HepG2 (cell line): ENCODE measurements around the gene TPSD1. TPM values are rescaled to one million over a fixed set of nuclear protein-coding genes. Genes with fewer than 3 reads are reported as not detected.

Experiments
- ATAC-seq: fragments of 200-7000 bp; cut with Tn5 transposase; 3 replicates; pipeline ENCODE4 v1.9.1; 2020; ENCODE audit warnings: mild to moderate bottlenecking, moderate library complexity
- BruUV-seq: library from RNA; stranded (reverse); fragments of 400-500 nt; replicated peaks from 2 replicates; lab custom pipeline; 2021; lab: Mats Ljungman, UMichigan
- CTCF ChIA-PET: fragments of 300-600 bp; formaldehyde crosslinking; extraction: SDS; loops from one replicate; lab custom pipeline; 2021; ENCODE audit warnings: low total read pairs, inconsistent platforms, low intra/inter-chr PET ratio; lab: Yijun Ruan, JAX
- POLR2A ChIA-PET: fragments of 350-600 bp; sonication (Branson Sonifier 250); formaldehyde crosslinking; loops from one replicate; lab custom pipeline; 2020; ENCODE audit warnings: antibody characterized with exemption, inconsistent platforms; lab: Yijun Ruan, JAX
- DNase-seq: peaks from one replicate; pipeline ENCODE4 v3.0.0-alpha.2; 2015; ENCODE audit warnings: low spot score
- FAIRE-seq: peaks from 3 replicates; lab custom pipeline; 2011; peaks lifted over from hg19 to GRCh38; lab: Jason Lieb, UNC
- H2AFZ ChIP-seq: one replicate; pipeline ENCODE4 v1.6.1; 2011; ENCODE audit warnings: low read length, inconsistent platforms
- H3K27ac ChIP-seq: fragments of 300-600 bp; 3 replicates; pipeline ENCODE4 v1.8.0; 2011; ENCODE audit warnings: mixed run types, mild to moderate bottlenecking, mixed read lengths, low read length, inconsistent platforms; ENCODE audit not compliant: insufficient read depth; ENCODE audit errors: extremely low read length
- H3K27me3 ChIP-seq, 2 experiments: fragments of 200-600 bp in 1 of 2; 2 replicates in 1 of 2; 3 replicates in 1 of 2; pipeline versions ENCODE4 v1.6.0 to v1.8.0; 2011; ENCODE audit warnings: low read length in 2 of 2, mild to moderate bottlenecking in 2 of 2, moderate library complexity in 2 of 2, inconsistent platforms in 1 of 2; ENCODE audit not compliant: insufficient read depth in 2 of 2, control insufficient read depth in 1 of 2
- H3K36me3 ChIP-seq, 2 experiments: fragments of 200-600 bp in 1 of 2; replicated peaks in 1 of 2; 2 replicates in 1 of 2; 3 replicates in 1 of 2; pipeline versions ENCODE4 v1.5.1 to v1.8.0; 2011; ENCODE audit warnings: low read length in 2 of 2, inconsistent platforms in 1 of 2; ENCODE audit not compliant: insufficient read depth in 2 of 2, control insufficient read depth in 1 of 2
- H3K4me1 ChIP-seq: 2 replicates; pipeline ENCODE4 v1.5.1; 2012; ENCODE audit warnings: low read length, inconsistent platforms; ENCODE audit not compliant: insufficient read depth
- H3K4me2 ChIP-seq: 2 replicates; pipeline ENCODE4 v1.6.0; 2011; ENCODE audit warnings: low read depth, low read length, inconsistent platforms
- H3K4me3 ChIP-seq, 3 experiments: fragments of 200-600 bp in 1 of 3; sonication (generic), shearing (Covaris generic) in 1 of 3; replicated peaks in 1 of 3; 2 replicates each; pipeline ENCODE4 v1.5.1; 2011 to 2016; ENCODE audit warnings: low read length in 3 of 3, inconsistent platforms in 2 of 3, low read depth in 2 of 3, mild to moderate bottlenecking in 2 of 3, control low read depth in 1 of 3, mixed read lengths in 1 of 3; ENCODE audit not compliant: insufficient read depth in 1 of 3
- H3K79me2 ChIP-seq: one replicate; pipeline ENCODE4 v1.6.1; 2011; ENCODE audit warnings: low read length, inconsistent platforms; ENCODE audit not compliant: insufficient read depth
- H3K9ac ChIP-seq: 2 replicates; pipeline ENCODE4 v1.6.0; 2011; ENCODE audit warnings: mild to moderate bottlenecking, low read depth, low read length, inconsistent platforms; ENCODE audit not compliant: insufficient read depth
- H3K9me3 ChIP-seq: 2 replicates; pipeline ENCODE4 v1.5.1; 2012; ENCODE audit warnings: mild to moderate bottlenecking, low read length
- H4K20me1 ChIP-seq: 2 replicates; pipeline ENCODE4 v1.6.0; 2011; ENCODE audit warnings: inconsistent platforms, mild to moderate bottlenecking, low read length, moderate library complexity; ENCODE audit not compliant: insufficient read depth
- MED8 ChIP-seq: sonication (generic); formaldehyde crosslinking; IDR thresholded peaks from 2 replicates; pipeline ENCODE4 v1.8.1; 2023; ENCODE audit warnings: mild to moderate bottlenecking, missing genetic modification reagents; ENCODE audit not compliant: insufficient replicate concordance
- RAD51 ChIP-seq: fragments of 450-650 bp; IDR thresholded peaks from 2 replicates; pipeline ENCODE4 v1.6.1; 2016; ENCODE audit warnings: borderline replicate concordance
- RERE ChIP-seq: IDR thresholded peaks from 2 replicates; pipeline ENCODE4 v1.6.1; 2016; ENCODE audit warnings: low read depth, missing genetic modification reagents, missing compliant biosample characterization
- SNAI1 ChIP-seq: sonication (generic); formaldehyde crosslinking; IDR thresholded peaks from 2 replicates; pipeline ENCODE4 v1.5.0; 2020; ENCODE audit warnings: mild to moderate bottlenecking, missing genetic modification reagents, borderline replicate concordance
- SP1 ChIP-seq, 2 experiments: fragments of 450-650 bp in 1 of 2; sonication (generic) in 1 of 2; formaldehyde crosslinking in 1 of 2; IDR thresholded peaks; 2 replicates each; pipeline versions ENCODE4 v1.4.0 to v1.6.1; 2016 to 2020; ENCODE audit warnings: missing genetic modification reagents in 1 of 2
- SP4 ChIP-seq: sonication (generic); formaldehyde crosslinking; IDR thresholded peaks from 2 replicates; pipeline ENCODE4 v1.8.1; 2023; ENCODE audit warnings: mild to moderate bottlenecking, missing genetic modification reagents
- ZBTB3 ChIP-seq: sonication (generic); formaldehyde crosslinking; IDR thresholded peaks from 2 replicates; pipeline ENCODE4 v1.4.0; 2020; ENCODE audit warnings: low read depth, mild to moderate bottlenecking, moderate library complexity, missing genetic modification reagents, borderline replicate concordance
- ZNF329 ChIP-seq: sonication (generic); formaldehyde crosslinking; IDR thresholded peaks from 2 replicates; pipeline ENCODE4 v1.9.0; 2021; ENCODE audit warnings: low read depth, mild to moderate bottlenecking, missing genetic modification reagents
- WGBS: methylation state at CpG from one replicate; pipeline ENCODE4 v1.1.6; 2017; ENCODE audit warnings: low lambda C conversion rate; 5-methylcytosine and 5-hydroxymethylcytosine counted together
- in situ Hi-C: cut with HindIII; loops from 2 replicates; pipeline ENCODE4 v1.10.0; 2017; ENCODE audit warnings: low pct_unique_long_range_greater_than_20kb; ENCODE audit not compliant: extremely low pct_ligation_motif_present
- intact Hi-C: fragments of 100-400 bp; cut with micrococcal nuclease; formaldehyde crosslinking; loops from one replicate; pipeline ENCODE4 v1.10.0; 2022; ENCODE audit not compliant: unreplicated experiment
- polyA plus RNA-seq, 8 experiments: library from polyadenylated mRNA; depleted of rRNA in 3 of 8; stranded (reverse) in 7 of 8; unstranded in 1 of 8; fragments of >200 nt; fragmentation: Illumina TruSeq in 4 of 8; extraction: Trizol in 4 of 8; gene quantifications; 2 replicates each; pipeline versions ENCODE4 v1.2.1 to v1.2.3, GENCODE V29; 2011 to 2016; ENCODE audit warnings: low read depth in 4 of 8, missing spikeins in 1 of 8, mixed read lengths in 1 of 8; ENCODE audit not compliant: insufficient read depth in 1 of 8
- total RNA-seq, 5 experiments: library from RNA; depleted of rRNA; stranded (reverse); fragments of >200 nt; fragmentation: Illumina TruSeq; extraction: Trizol; gene quantifications; 2 replicates each; pipeline ENCODE4 v1.2.3, GENCODE V29; 2016; ENCODE audit warnings: low read depth in 1 of 5
- TF ChIP-seq, protein P1 (sequence below): sonication (generic); formaldehyde crosslinking; IDR thresholded peaks from 2 replicates; pipeline ENCODE4 v1.5.0; 2020; ENCODE audit warnings: mild to moderate bottlenecking, missing genetic modification reagents, borderline replicate concordance

Gene TPSD1
- total and polyA plus RNA-seq, 2 of the 13 experiments (the other 11 are each of a cell fraction or from before 2014, with no cell fraction given), result not detected

DNA sequence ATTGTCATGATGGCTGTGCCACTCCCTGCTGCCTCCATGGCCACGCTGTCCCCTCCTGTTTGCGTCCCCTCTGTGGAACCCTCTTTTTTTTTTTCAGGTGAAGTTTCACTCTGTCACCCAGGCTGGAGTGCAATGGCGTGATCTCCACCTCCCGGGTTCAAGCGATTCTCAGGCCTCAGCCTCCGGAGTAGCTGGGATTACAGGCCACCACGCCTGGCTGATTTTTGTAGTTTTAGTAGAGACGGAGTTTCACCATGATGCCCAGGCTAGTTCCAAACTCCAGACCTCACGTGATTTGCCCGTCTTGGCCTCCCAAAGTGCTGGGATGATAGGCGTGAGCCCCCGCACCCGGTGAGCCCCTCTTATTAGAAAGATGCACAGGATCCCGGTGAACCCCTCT is 42.5 kb downstream of the TPSD1 start:
- H3K4me1 ChIP-seq, result peaks cover 68% of the 10 kb centered on the region
- CTCF ChIA-PET, result no interaction called here
- peak overlapping the region in 2 of 3 experiments; percentile 14 to 74; a peak in 2 of 6 replicates for H3K4me3 ChIP-seq
- TF ChIP-seq ZBTB3 (CRISPR knock-in tag) (no peak), SP1 (IDR thresholded peaks at IDR 0.05) (no peak), SP1 (CRISPR knock-in tag; IDR thresholded peaks at IDR 0.05) (no peak), SP4 (CRISPR knock-in tag) (no peak), MED8 (CRISPR knock-in tag) (no peak), ZNF329 (CRISPR knock-in tag) (no peak), RERE (CRISPR knock-in tag) (no peak), RAD51 (no peak), SNAI1 (CRISPR knock-in tag) (no peak)
- TF ChIP-seq, protein P1, sequence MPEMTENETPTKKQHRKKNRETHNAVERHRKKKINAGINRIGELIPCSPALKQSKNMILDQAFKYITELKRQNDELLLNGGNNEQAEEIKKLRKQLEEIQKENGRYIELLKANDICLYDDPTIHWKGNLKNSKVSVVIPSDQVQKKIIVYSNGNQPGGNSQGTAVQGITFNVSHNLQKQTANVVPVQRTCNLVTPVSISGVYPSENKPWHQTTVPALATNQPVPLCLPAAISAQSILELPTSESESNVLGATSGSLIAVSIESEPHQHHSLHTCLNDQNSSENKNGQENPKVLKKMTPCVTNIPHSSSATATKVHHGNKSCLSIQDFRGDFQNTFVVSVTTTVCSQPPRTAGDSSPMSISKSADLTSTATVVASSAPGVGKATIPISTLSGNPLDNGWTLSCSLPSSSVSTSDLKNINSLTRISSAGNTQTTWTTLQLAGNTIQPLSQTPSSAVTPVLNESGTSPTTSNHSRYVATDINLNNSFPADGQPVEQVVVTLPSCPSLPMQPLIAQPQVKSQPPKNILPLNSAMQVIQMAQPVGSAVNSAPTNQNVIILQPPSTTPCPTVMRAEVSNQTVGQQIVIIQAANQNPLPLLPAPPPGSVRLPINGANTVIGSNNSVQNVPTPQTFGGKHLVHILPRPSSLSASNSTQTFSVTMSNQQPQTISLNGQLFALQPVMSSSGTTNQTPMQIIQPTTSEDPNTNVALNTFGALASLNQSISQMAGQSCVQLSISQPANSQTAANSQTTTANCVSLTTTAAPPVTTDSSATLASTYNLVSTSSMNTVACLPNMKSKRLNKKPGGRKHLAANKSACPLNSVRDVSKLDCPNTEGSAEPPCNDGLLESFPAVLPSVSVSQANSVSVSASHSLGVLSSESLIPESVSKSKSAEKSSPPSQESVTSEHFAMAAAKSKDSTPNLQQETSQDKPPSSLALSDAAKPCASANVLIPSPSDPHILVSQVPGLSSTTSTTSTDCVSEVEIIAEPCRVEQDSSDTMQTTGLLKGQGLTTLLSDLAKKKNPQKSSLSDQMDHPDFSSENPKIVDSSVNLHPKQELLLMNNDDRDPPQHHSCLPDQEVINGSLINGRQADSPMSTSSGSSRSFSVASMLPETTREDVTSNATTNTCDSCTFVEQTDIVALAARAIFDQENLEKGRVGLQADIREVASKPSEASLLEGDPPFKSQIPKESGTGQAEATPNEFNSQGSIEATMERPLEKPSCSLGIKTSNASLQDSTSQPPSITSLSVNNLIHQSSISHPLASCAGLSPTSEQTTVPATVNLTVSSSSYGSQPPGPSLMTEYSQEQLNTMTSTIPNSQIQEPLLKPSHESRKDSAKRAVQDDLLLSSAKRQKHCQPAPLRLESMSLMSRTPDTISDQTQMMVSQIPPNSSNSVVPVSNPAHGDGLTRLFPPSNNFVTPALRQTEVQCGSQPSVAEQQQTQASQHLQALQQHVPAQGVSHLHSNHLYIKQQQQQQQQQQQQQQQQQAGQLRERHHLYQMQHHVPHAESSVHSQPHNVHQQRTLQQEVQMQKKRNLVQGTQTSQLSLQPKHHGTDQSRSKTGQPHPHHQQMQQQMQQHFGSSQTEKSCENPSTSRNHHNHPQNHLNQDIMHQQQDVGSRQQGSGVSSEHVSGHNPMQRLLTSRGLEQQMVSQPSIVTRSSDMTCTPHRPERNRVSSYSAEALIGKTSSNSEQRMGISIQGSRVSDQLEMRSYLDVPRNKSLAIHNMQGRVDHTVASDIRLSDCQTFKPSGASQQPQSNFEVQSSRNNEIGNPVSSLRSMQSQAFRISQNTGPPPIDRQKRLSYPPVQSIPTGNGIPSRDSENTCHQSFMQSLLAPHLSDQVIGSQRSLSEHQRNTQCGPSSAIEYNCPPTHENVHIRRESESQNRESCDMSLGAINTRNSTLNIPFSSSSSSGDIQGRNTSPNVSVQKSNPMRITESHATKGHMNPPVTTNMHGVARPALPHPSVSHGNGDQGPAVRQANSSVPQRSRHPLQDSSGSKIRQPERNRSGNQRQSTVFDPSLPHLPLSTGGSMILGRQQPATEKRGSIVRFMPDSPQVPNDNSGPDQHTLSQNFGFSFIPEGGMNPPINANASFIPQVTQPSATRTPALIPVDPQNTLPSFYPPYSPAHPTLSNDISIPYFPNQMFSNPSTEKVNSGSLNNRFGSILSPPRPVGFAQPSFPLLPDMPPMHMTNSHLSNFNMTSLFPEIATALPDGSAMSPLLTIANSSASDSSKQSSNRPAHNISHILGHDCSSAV, result no peak

More for the DNA sequence above, 42.5 kb downstream of the TPSD1 start:
- Histone ChIP-seq H3K27ac (no peak overlapping the region), H2AFZ (no peak overlapping the region), H3K9ac (no peak overlapping the region), H3K9me3 (no peaks in the 10 kb centered on the region), H3K36me3 (no peaks in the 10 kb centered on the region), H3K27me3 (no peaks in the 10 kb centered on the region), H3K4me2 (peak overlapping the region; percentile 94; the same call in 1 of the 2 replicates), H4K20me1 (no peaks in the 10 kb centered on the region), H3K79me2 (no peaks in the 10 kb centered on the region)
- in situ Hi-C loops, result no loop called here
- DNase-seq (no peak), FAIRE-seq (no peak), ATAC-seq (no peak)
- no TSS peak for BruUV-seq
- intact Hi-C loops, result no loop called here
- 91% methylated on average over 14 of the region's 14 CpGs for WGBS
- POLR2A ChIA-PET, result no interaction called here
